Activated T-cell treated with anti-CD3 and anti-CD28 coated beads, Interleukin-2, amount 50 U/mL, for 24 hours (primary cell): ENCODE data around the gene CCDC146.
"Not testable (repeated sequence)": the region's sequence is repeated elsewhere in the genome, so short reads cannot be mapped to it uniquely, and the experiment has no call there.

ENCODE experiments used
- DNase-seq: peaks from one replicate; pipeline ENCODE4 v3.0.0-alpha.2; 2020
- H3K27ac Mint-ChIP-seq: 2 replicates; pipeline ENCODE4 v1.8.0; 2020; ENCODE audit warnings: mild to moderate bottlenecking, mixed read lengths
- H3K27me3 Mint-ChIP-seq: 2 replicates; pipeline ENCODE4 v1.8.0; 2020; ENCODE audit warnings: mixed read lengths
- H3K36me3 Mint-ChIP-seq: 2 replicates; pipeline ENCODE4 v1.8.0; 2020; ENCODE audit warnings: low read depth, mixed read lengths
- H3K4me1 Mint-ChIP-seq: 2 replicates; pipeline ENCODE4 v1.8.0; 2020; ENCODE audit warnings: low read depth, mixed read lengths
- H3K4me3 Mint-ChIP-seq: 2 replicates; pipeline ENCODE4 v1.8.0; 2020; ENCODE audit warnings: mild to moderate bottlenecking, moderate library complexity, mixed read lengths
- H3K9me3 Mint-ChIP-seq: 2 replicates; pipeline ENCODE4 v1.8.0; 2020; ENCODE audit warnings: mixed read lengths

The CCDC146 gene

GRCh38 chr7:77262316-77262715 is 139.9 kb downstream of the CCDC146 start:
- no peak overlapping the region for H3K27ac Mint-ChIP-seq
- no peak for DNase-seq
- no peak overlapping the region for H3K4me3 Mint-ChIP-seq
- no peaks in the 10 kb centered on the region for H3K27me3 Mint-ChIP-seq
- H3K9me3 Mint-ChIP-seq, result no peaks in the 10 kb centered on the region
- no peaks in the 10 kb centered on the region for H3K36me3 Mint-ChIP-seq
- H3K4me1 Mint-ChIP-seq, result peaks cover 14% of the 10 kb centered on the region

- Mint-ChIP-seq H3K4me3 (no peak overlapping the region), H3K9me3 (no peaks in the 10 kb centered on the region), H3K4me1 (peaks cover 16% of the 10 kb centered on the region), H3K27me3 (no peaks in the 10 kb centered on the region), H3K36me3 (no peaks in the 10 kb centered on the region), H3K27ac (peak overlapping the region; percentile 67)
- no peak for DNase-seq
These were observed 143.3 kb downstream of the CCDC146 start for GRCh38 chr7:77265666-77266065.

GRCh38 chr7:77266291-77266794 is 143.9 kb downstream of the CCDC146 start:
- Mint-ChIP-seq H3K27me3 (no peaks in the 10 kb centered on the region), H3K9me3 (no peaks in the 10 kb centered on the region), H3K36me3 (no peaks in the 10 kb centered on the region), H3K27ac (peak overlapping the region; percentile 86), H3K4me1 (peaks cover 16% of the 10 kb centered on the region), H3K4me3 (no peak overlapping the region)
- DNase-seq, result no peak

GRCh38 chr7:77269360-77270093 is 147.1 kb downstream of the CCDC146 start:
- H3K27ac Mint-ChIP-seq, result no peak overlapping the region
- H3K9me3 Mint-ChIP-seq, result no peaks in the 10 kb centered on the region

GRCh38 chr7:77270094-77270480 is 147.7 kb downstream of the CCDC146 start:
- peaks cover 3% of the 10 kb centered on the region for H3K36me3 Mint-ChIP-seq
- no peak overlapping the region for H3K4me3 Mint-ChIP-seq
- H3K4me1 Mint-ChIP-seq, result peaks cover 16% of the 10 kb centered on the region
- no peak for DNase-seq
- H3K27ac Mint-ChIP-seq, result no peak overlapping the region
- H3K27me3 Mint-ChIP-seq, result no peaks in the 10 kb centered on the region
- no peaks in the 10 kb centered on the region for H3K9me3 Mint-ChIP-seq

More at GRCh38 chr7:77269360-77270093, 147.1 kb downstream of the CCDC146 start:
- H3K36me3 Mint-ChIP-seq, result peaks cover 1% of the 10 kb centered on the region
- no peak for DNase-seq
- H3K4me1 Mint-ChIP-seq, result peaks cover 16% of the 10 kb centered on the region
- H3K27me3 Mint-ChIP-seq, result no peaks in the 10 kb centered on the region
- no peak overlapping the region for H3K4me3 Mint-ChIP-seq

- H3K36me3 Mint-ChIP-seq, result peaks cover 3% of the 10 kb centered on the region
- DNase-seq, result no peak
- no peak overlapping the region for H3K27ac Mint-ChIP-seq
- H3K27me3 Mint-ChIP-seq, result no peaks in the 10 kb centered on the region
- no peaks in the 10 kb centered on the region for H3K9me3 Mint-ChIP-seq
- H3K4me1 Mint-ChIP-seq, result peaks cover 15% of the 10 kb centered on the region
- H3K4me3 Mint-ChIP-seq, result no peak overlapping the region
These were observed 149.4 kb downstream of the CCDC146 start for GRCh38 chr7:77271766-77272165.

GRCh38 chr7:77275663-77276062 is 153.2 kb downstream of the CCDC146 start:
- not testable (repeated sequence) for H3K9me3 Mint-ChIP-seq, H3K27ac Mint-ChIP-seq, H3K4me3 Mint-ChIP-seq, DNase-seq, H3K36me3 Mint-ChIP-seq, H3K27me3 Mint-ChIP-seq
- peaks cover 11% of the 10 kb centered on the region for H3K4me1 Mint-ChIP-seq

GRCh38 chr7:77276120-77276519 is 153.7 kb downstream of the CCDC146 start:
- Mint-ChIP-seq H3K4me3 (no peak overlapping the region), H3K36me3 (peaks cover 3% of the 10 kb centered on the region), H3K4me1 (peaks cover 11% of the 10 kb centered on the region), H3K9me3 (no peaks in the 10 kb centered on the region), H3K27ac (no peak overlapping the region), H3K27me3 (no peaks in the 10 kb centered on the region)
- DNase-seq, result no peak

GRCh38 chr7:77281780-77282478 is 159.5 kb downstream of the CCDC146 start:
- Mint-ChIP-seq H3K4me3 (no peak overlapping the region), H3K27ac (no peak overlapping the region), H3K27me3 (no peaks in the 10 kb centered on the region), H3K9me3 (no peaks in the 10 kb centered on the region), H3K36me3 (peaks cover 6% of the 10 kb centered on the region), H3K4me1 (no peaks in the 10 kb centered on the region)
- no peak for DNase-seq

GRCh38 chr7:77282897-77283296 is 160.5 kb downstream of the CCDC146 start:
- Mint-ChIP-seq H3K9me3 (no peaks in the 10 kb centered on the region), H3K36me3 (peaks cover 16% of the 10 kb centered on the region), H3K4me3 (no peak overlapping the region), H3K27me3 (no peaks in the 10 kb centered on the region), H3K4me1 (no peaks in the 10 kb centered on the region), H3K27ac (no peak overlapping the region)
- DNase-seq, result no peak

- H3K4me1 Mint-ChIP-seq, result no peaks in the 10 kb centered on the region
- no peaks in the 10 kb centered on the region for H3K9me3 Mint-ChIP-seq
- H3K36me3 Mint-ChIP-seq, result peaks cover 21% of the 10 kb centered on the region
- H3K27ac Mint-ChIP-seq, result no peak overlapping the region
- H3K4me3 Mint-ChIP-seq, result no peak overlapping the region
- no peak for DNase-seq
- H3K27me3 Mint-ChIP-seq, result no peaks in the 10 kb centered on the region
These were observed 161.6 kb downstream of the CCDC146 start for GRCh38 chr7:77284005-77284404.

GRCh38 chr7:77284616-77285015 is 162.2 kb downstream of the CCDC146 start:
- Mint-ChIP-seq H3K4me1 (no peaks in the 10 kb centered on the region), H3K4me3 (no peak overlapping the region), H3K27ac (no peak overlapping the region), H3K36me3 (peaks cover 27% of the 10 kb centered on the region), H3K9me3 (peaks cover 4% of the 10 kb centered on the region), H3K27me3 (no peaks in the 10 kb centered on the region)
- no peak for DNase-seq

- H3K4me1 Mint-ChIP-seq, result no peaks in the 10 kb centered on the region
- H3K27ac Mint-ChIP-seq, result no peak overlapping the region
- DNase-seq, result no peak
- H3K9me3 Mint-ChIP-seq, result peaks cover 4% of the 10 kb centered on the region
- H3K36me3 Mint-ChIP-seq, result peaks cover 29% of the 10 kb centered on the region
- H3K4me3 Mint-ChIP-seq, result no peak overlapping the region
- no peaks in the 10 kb centered on the region for H3K27me3 Mint-ChIP-seq
These were observed 166.4 kb downstream of the CCDC146 start for GRCh38 chr7:77288676-77289320.

GRCh38 chr7:77289387-77289786 is 167.0 kb downstream of the CCDC146 start:
- H3K4me3 Mint-ChIP-seq, result no peak overlapping the region
- peaks cover 29% of the 10 kb centered on the region for H3K36me3 Mint-ChIP-seq
- no peak overlapping the region for H3K27ac Mint-ChIP-seq
- H3K9me3 Mint-ChIP-seq, result peaks cover 4% of the 10 kb centered on the region
- no peaks in the 10 kb centered on the region for H3K27me3 Mint-ChIP-seq
- H3K4me1 Mint-ChIP-seq, result no peaks in the 10 kb centered on the region
- no peak for DNase-seq

GRCh38 chr7:77290425-77290824 is 168.0 kb downstream of the CCDC146 start:
- no peak for DNase-seq
- no peak overlapping the region for H3K4me3 Mint-ChIP-seq
- H3K4me1 Mint-ChIP-seq, result no peaks in the 10 kb centered on the region
- H3K27me3 Mint-ChIP-seq, result no peaks in the 10 kb centered on the region
- H3K36me3 Mint-ChIP-seq, result peaks cover 29% of the 10 kb centered on the region
- peaks cover 4% of the 10 kb centered on the region for H3K9me3 Mint-ChIP-seq
- H3K27ac Mint-ChIP-seq, result no peak overlapping the region
